ENCODE measurements around the gene AXIN1. TPM values are rescaled to one million over a fixed set of nuclear protein-coding genes. Genes with fewer than 3 reads are reported as not detected.
A peak's percentile ranks its signal among the peaks of the same experiment; 100 is the strongest.

The AXIN1 gene
- total RNA-seq, 1 experiment from 2014 or later = 43.7 TPM

DNA sequence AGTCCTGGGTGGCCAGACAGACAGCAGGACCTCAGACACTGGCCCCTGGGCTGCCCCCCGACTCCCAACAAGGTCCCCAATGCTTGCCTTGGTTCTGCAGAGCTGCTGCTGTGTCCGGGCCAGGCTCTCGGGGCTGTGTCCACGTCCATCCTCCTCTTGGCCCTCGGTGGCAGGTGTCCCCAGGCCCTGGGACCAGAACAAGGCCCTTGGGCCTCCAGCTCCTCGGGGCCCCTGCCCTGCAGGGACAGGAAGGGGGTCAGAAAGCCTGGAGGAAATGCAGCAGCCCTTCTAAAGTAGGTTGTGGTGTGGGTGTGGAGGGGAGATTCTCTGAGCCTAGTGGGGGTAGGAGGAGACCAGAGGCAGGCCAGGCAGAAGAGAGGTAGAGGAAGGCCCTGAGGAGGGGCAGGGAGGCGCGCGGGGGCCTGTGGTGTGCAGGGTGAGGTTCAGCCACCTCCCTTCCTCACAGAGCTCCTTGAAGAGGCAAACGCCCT lies 2.5 kb upstream of the AXIN1 start:
- POLR2A ChIA-PET = interaction anchor here (0.6 to 1.6 kb wide), 4 partner anchors 7 to 120 kb away, joined by 3 to 8 read pairs (median 5); partner anchors contain the start of genes DECR2, FAM234A and MRPL28
- no TSS peak for BruUV-seq (replicated peaks)
- H3K27ac Mint-ChIP-seq (ENCODE audit: low read depth, unreplicated experiment) = no peak overlapping the region
- H3K36me3 Mint-ChIP-seq (ENCODE audit: insufficient read depth, unreplicated experiment) = peaks cover 8% of the 10 kb centered on the region
- no peak for TF ChIP-seq CTCF (IDR thresholded peaks at IDR 0.05; ENCODE audit: unreplicated experiment)
- CTCF ChIA-PET = interaction anchor here (0.6 to 1.9 kb wide), 5 partner anchors 11 to 289 kb away, joined by 3 to 5 read pairs (median 3); no protein-coding TSS in a partner anchor
- H3K4me3 Mint-ChIP-seq (ENCODE audit: unreplicated experiment) = no peak overlapping the region
- intact Hi-C loops (cut with micrococcal nuclease) = no loop called here
- H3K9me3 Mint-ChIP-seq (ENCODE audit: unreplicated experiment) = no peaks in the 10 kb centered on the region
- no peak for DNase-seq (ENCODE audit: unreplicated experiment)
- peaks cover 6% of the 10 kb centered on the region for H3K4me1 Mint-ChIP-seq (ENCODE audit: insufficient read depth, unreplicated experiment)
- H3K27me3 Mint-ChIP-seq (ENCODE audit: insufficient read depth, unreplicated experiment) = no peaks in the 10 kb centered on the region

GRCh38 chr16:354291-354881 lies 1.9 kb upstream of the AXIN1 start:
- Mint-ChIP-seq H3K27me3 (ENCODE audit: insufficient read depth, unreplicated experiment) (no peaks in the 10 kb centered on the region), H3K36me3 (ENCODE audit: insufficient read depth, unreplicated experiment) (peaks cover 10% of the 10 kb centered on the region), H3K9me3 (ENCODE audit: unreplicated experiment) (no peaks in the 10 kb centered on the region), H3K4me1 (ENCODE audit: insufficient read depth, unreplicated experiment) (peaks cover 6% of the 10 kb centered on the region), H3K27ac (ENCODE audit: low read depth, unreplicated experiment) (no peak overlapping the region), H3K4me3 (ENCODE audit: unreplicated experiment) (peak overlapping the region; percentile 26)
- peak; percentile 90 for DNase-seq (ENCODE audit: unreplicated experiment)
- intact Hi-C loops (cut with micrococcal nuclease) = no loop called here
- BruUV-seq (replicated peaks) = no TSS peak
- no peak for TF ChIP-seq CTCF (IDR thresholded peaks at IDR 0.05; ENCODE audit: unreplicated experiment)
- CTCF ChIA-PET = interaction anchor here (0.6 to 1.7 kb wide), 2 partner anchors 258 to 289 kb away, joined by 3 to 5 read pairs; no protein-coding TSS in a partner anchor
- POLR2A ChIA-PET = interaction anchor here (0.6 to 1.6 kb wide), 4 partner anchors 8 to 126 kb away, joined by 3 to 8 read pairs (median 6); partner anchors contain the start of genes DECR2 and FAM234A

DNA sequence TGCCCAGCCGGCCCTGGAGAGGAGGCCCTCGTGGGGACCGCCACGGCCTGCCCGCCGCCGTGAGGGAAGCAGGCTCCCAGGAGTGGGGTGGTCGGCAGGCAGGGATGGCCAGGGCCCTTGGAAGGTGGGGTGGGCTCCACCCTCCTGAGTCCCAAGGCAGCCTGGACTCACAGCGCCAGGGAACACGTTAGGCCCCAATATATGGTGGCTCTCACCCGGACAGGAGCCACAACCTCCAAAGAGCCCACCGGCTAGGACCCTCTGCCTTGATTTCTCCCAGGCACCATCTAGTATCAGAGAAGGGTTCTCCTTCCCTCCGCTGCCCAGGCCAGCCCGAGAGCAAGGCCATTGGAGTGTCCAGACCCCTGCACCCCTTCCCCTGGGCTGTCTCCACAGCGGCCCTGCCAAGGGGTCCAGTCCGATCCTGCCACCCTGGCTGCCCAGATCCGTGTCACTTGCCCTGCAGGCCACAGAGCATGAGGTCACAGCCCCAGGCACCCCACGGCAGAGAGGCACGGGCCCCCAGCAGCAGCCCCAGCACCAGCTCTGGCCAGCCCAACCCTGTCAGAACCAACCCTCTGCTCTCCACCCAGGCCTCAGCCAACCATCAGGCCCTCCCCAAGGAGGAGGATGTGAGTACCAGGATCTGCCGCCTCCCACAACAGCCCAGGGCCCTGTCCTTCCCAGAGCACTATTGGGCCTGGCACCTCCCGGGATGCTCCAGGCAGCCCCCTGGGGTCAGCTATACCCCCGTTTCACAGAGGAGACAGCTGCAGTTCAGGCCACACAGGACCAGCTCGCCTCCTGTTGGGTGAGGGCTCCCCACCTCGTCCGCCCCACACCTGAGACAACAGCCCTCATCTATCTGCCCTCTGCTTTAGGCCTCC lies 1.1 kb upstream of the AXIN1 start:
- CTCF ChIA-PET = interaction anchor here (0.5 to 1.7 kb wide), 3 partner anchors 54 to 288 kb away, joined by 3 to 5 read pairs (median 3); no protein-coding TSS in a partner anchor
- peak; percentile 21 for DNase-seq (ENCODE audit: unreplicated experiment)
- POLR2A ChIA-PET = interaction anchor here (0.6 to 3.5 kb wide), 7 partner anchors 9 to 125 kb away, joined by 3 to 20 read pairs (median 8); partner anchors contain the start of genes FAM234A, LUC7L and MRPL28
- peaks cover 6% of the 10 kb centered on the region for H3K4me1 Mint-ChIP-seq (ENCODE audit: insufficient read depth, unreplicated experiment)
- intact Hi-C loops (cut with micrococcal nuclease) = no loop called here
- H3K9me3 Mint-ChIP-seq (ENCODE audit: unreplicated experiment) = no peaks in the 10 kb centered on the region
- BruUV-seq (replicated peaks) = no TSS peak
- H3K36me3 Mint-ChIP-seq (ENCODE audit: insufficient read depth, unreplicated experiment) = peaks cover 10% of the 10 kb centered on the region
- TF ChIP-seq CTCF (IDR thresholded peaks at IDR 0.05; ENCODE audit: unreplicated experiment) = no peak
- no peaks in the 10 kb centered on the region for H3K27me3 Mint-ChIP-seq (ENCODE audit: insufficient read depth, unreplicated experiment)
- H3K4me3 Mint-ChIP-seq (ENCODE audit: unreplicated experiment) = peak overlapping the region; percentile 71
- H3K27ac Mint-ChIP-seq (ENCODE audit: low read depth, unreplicated experiment) = no peak overlapping the region
